Frontal cortex (tissue), 4 donors: ENCODE results near the gene STAG2. TPM values are rescaled to one million over a fixed set of nuclear protein-coding genes. Genes with fewer than 3 reads are reported as not detected.

Experiments
- DNase-seq, 2 donors: peaks; one replicate each; pipeline ENCODE4 v3.0.0; 2012; ENCODE audit warnings: low spot score in 2 of 2
- FAIRE-seq: peaks from 2 replicates; lab custom pipeline; 2012; peaks lifted over from hg19 to GRCh38; lab: Jason Lieb, UNC
- total RNA-seq: library from RNA; depleted of rRNA; stranded (reverse); fragments of >200 nt; gene quantifications from one replicate; pipeline ENCODE4 v1.2.3, GENCODE V29; 2014
- donor health status: control.
- donor health status: control.
- donor health status: control.

Gene STAG2
- total RNA-seq, 1 donor from 2014 or later: 117 TPM

- DNase-seq: no peak
- no peak for FAIRE-seq
Observed at GRCh38 chrX:123971982-123972381, 10.5 kb downstream of the STAG2 start.

- DNase-seq (no peak), FAIRE-seq (no peak)
Observed at GRCh38 chrX:123973921-123974320, 12.4 kb downstream of the STAG2 start.

GRCh38 chrX:123975180-123975579, 13.7 kb downstream of the STAG2 start:
- no peak for FAIRE-seq
- DNase-seq: no peak

GRCh38 chrX:123976706-123977316, 15.3 kb downstream of the STAG2 start:
- FAIRE-seq: no peak
- DNase-seq: peak in 1 of 2 donors; percentile 5

GRCh38 chrX:123983240-123983639, 21.7 kb downstream of the STAG2 start:
- DNase-seq (no peak), FAIRE-seq (no peak)

- DNase-seq: no peak
- FAIRE-seq: no peak
Observed at GRCh38 chrX:123986377-123986776, 24.9 kb downstream of the STAG2 start.

GRCh38 chrX:123988423-123989111, 27.1 kb downstream of the STAG2 start:
- no peak for DNase-seq
- FAIRE-seq: no peak

GRCh38 chrX:123989235-123989634, 27.7 kb downstream of the STAG2 start:
- no peak for DNase-seq
- peak; percentile 15 for FAIRE-seq

- no peak for FAIRE-seq
- no peak for DNase-seq
Observed at GRCh38 chrX:123990169-123990568, 28.7 kb downstream of the STAG2 start.

GRCh38 chrX:123990602-123991001, 29.1 kb downstream of the STAG2 start:
- DNase-seq: no peak
- FAIRE-seq: no peak

- FAIRE-seq: no peak
Observed at GRCh38 chrX:123993326-123993725, 31.8 kb downstream of the STAG2 start.

GRCh38 chrX:123993904-123994635, 32.6 kb downstream of the STAG2 start:
- FAIRE-seq (no peak), DNase-seq (no peak)

More at GRCh38 chrX:123993326-123993725, 31.8 kb downstream of the STAG2 start:
- DNase-seq: no peak

GRCh38 chrX:123994730-123995129, 33.2 kb downstream of the STAG2 start:
- FAIRE-seq (no peak), DNase-seq (no peak)

- DNase-seq (no peak), FAIRE-seq (no peak)
Observed at GRCh38 chrX:124001581-124001980, 40.1 kb downstream of the STAG2 start.

- no peak for FAIRE-seq
- DNase-seq: no peak
Observed at GRCh38 chrX:124005228-124005627, 43.7 kb downstream of the STAG2 start.

GRCh38 chrX:124010157-124010556, 48.7 kb downstream of the STAG2 start:
- FAIRE-seq: no peak
- no peak for DNase-seq

GRCh38 chrX:124010566-124010965, 49.1 kb downstream of the STAG2 start:
- FAIRE-seq: no peak

GRCh38 chrX:124015721-124016120, 54.2 kb downstream of the STAG2 start:
- FAIRE-seq: no peak
- no peak for DNase-seq

More at GRCh38 chrX:124010566-124010965, 49.1 kb downstream of the STAG2 start:
- no peak for DNase-seq

GRCh38 chrX:124016825-124017224, 55.3 kb downstream of the STAG2 start:
- no peak for FAIRE-seq
- no peak for DNase-seq

GRCh38 chrX:124018023-124018422, 56.5 kb downstream of the STAG2 start:
- DNase-seq (no peak), FAIRE-seq (no peak)

GRCh38 chrX:124023838-124024238, 62.3 kb downstream of the STAG2 start:
- FAIRE-seq (no peak), DNase-seq (no peak)
